HCT116 (cell line): ENCODE measurements around the gene SPTBN4. TPM values are rescaled to one million over a fixed set of nuclear protein-coding genes. Genes with fewer than 3 reads are reported as not detected.

Experiments
- ATAC-seq: fragments of 200-7000 bp; cut with Tn5 transposase; 2 replicates; pipeline ENCODE4 v1.9.1; 2020; ENCODE audit warnings: mild to moderate bottlenecking, moderate library complexity
- BruUV-seq: library from RNA; stranded (reverse); fragments of 400-500 nt; replicated peaks from 2 replicates; lab custom pipeline; 2021; lab: Mats Ljungman, UMichigan
- CTCF ChIA-PET: fragments of 300-600 bp; sonication (Branson Sonifier 250); formaldehyde crosslinking; loops from one replicate; lab custom pipeline; 2021; ENCODE audit warnings: antibody characterized with exemption; lab: Charles Lee
- POLR2A ChIA-PET: fragments of 300-600, 350-600 bp; sonication (Branson Sonifier 250); formaldehyde crosslinking; loops from one replicate; lab custom pipeline; 2021; ENCODE audit warnings: antibody characterized with exemption; lab: Charles Lee
- RAD21 ChIA-PET, 2 experiments: fragments of 300-600 bp; sonication (Branson Sonifier 250); formaldehyde crosslinking; loops; one replicate each; lab custom pipeline; 2023; ENCODE audit warnings: low total read pairs in 2 of 2; ENCODE audit not compliant: uncharacterized antibody in 2 of 2, unreplicated experiment in 2 of 2, low non-redundant PET in 1 of 2; lab: Charles Lee
- DNase-seq: peaks from one replicate; pipeline ENCODE4 v3.0.0-alpha.2; 2010; ENCODE audit warnings: low read depth, low spot score
- H2AFZ ChIP-seq: fragments of 200-600 bp; shearing (Covaris generic), sonication (generic); 2 replicates; pipeline ENCODE4 v1.6.1; 2017; ENCODE audit warnings: low read depth, mixed run types, mixed read lengths, antibody characterized with exemption, low read length; ENCODE audit not compliant: poor library complexity, severe bottlenecking
- H3K27ac ChIP-seq: 2 replicates; pipeline ENCODE4 v1.5.1; 2012; ENCODE audit warnings: low read depth, low read length
- H3K27me3 ChIP-seq: fragments of 200-600 bp; sonication (generic); 2 replicates; pipeline ENCODE4 v1.6.1; 2016; ENCODE audit warnings: mixed run types, low read length, mixed read lengths; ENCODE audit not compliant: insufficient read depth
- H3K36me3 ChIP-seq, 2 experiments: fragments of 200-500 bp in 1 of 2; fragments of 200-600 bp in 1 of 2; sonication (Bioruptor generic) in 1 of 2; sonication (generic) in 1 of 2; 2 replicates each; pipeline versions ENCODE4 v1.5.1 to v1.6.1; 2014 to 2016; ENCODE audit warnings: low read length in 2 of 2, inconsistent platforms in 1 of 2, mixed read lengths in 1 of 2, mixed run types in 1 of 2; ENCODE audit not compliant: insufficient read depth in 2 of 2, control insufficient read depth in 1 of 2
- H3K4me1 ChIP-seq, 2 experiments: fragments of 200-600 bp in 1 of 2; sonication (generic) in 1 of 2; 2 replicates each; pipeline versions ENCODE4 v1.5.1 to v1.6.1; 2012 to 2017; ENCODE audit warnings: low read length in 2 of 2, inconsistent platforms in 1 of 2, mild to moderate bottlenecking in 1 of 2, mixed read lengths in 1 of 2, mixed run types in 1 of 2, moderate library complexity in 1 of 2; ENCODE audit not compliant: insufficient read depth in 2 of 2, control insufficient read depth in 1 of 2
- H3K4me2 ChIP-seq: fragments of 200-600 bp; sonication (generic); 2 replicates; pipeline ENCODE4 v1.6.1; 2017; ENCODE audit warnings: mixed run types, low read length, mixed read lengths
- H3K4me3 ChIP-seq, 2 experiments: fragments of 200-600 bp in 1 of 2; sonication (generic) in 1 of 2; replicated peaks in 1 of 2; 2 replicates each; pipeline ENCODE4 v1.5.1; 2011 to 2016; ENCODE audit warnings: low read length in 2 of 2, control low read depth in 1 of 2, low read depth in 1 of 2, mild to moderate bottlenecking in 1 of 2, mixed read lengths in 1 of 2, mixed run types in 1 of 2
- H3K79me2 ChIP-seq: fragments of 200-600 bp; sonication (generic); 2 replicates; pipeline ENCODE4 v1.6.1; 2017; ENCODE audit warnings: mild to moderate bottlenecking, mixed run types, low read length, moderate library complexity, mixed read lengths; ENCODE audit not compliant: insufficient read depth
- H3K9ac ChIP-seq: fragments of 200-600 bp; sonication (generic); 2 replicates; pipeline ENCODE4 v1.6.1; 2016; ENCODE audit warnings: low read length, mixed read lengths
- H3K9me2 ChIP-seq: fragments of 200-600 bp; sonication (generic), shearing (Covaris generic); 2 replicates; pipeline ENCODE4 v1.6.1; 2017; ENCODE audit warnings: mixed run types, mild to moderate bottlenecking, moderate library complexity; ENCODE audit not compliant: insufficient read depth
- H3K9me3 ChIP-seq, 2 experiments: fragments of 200-500 bp in 1 of 2; fragments of 200-600 bp in 1 of 2; sonication (Bioruptor generic) in 1 of 2; sonication (generic) in 1 of 2; 2 replicates each; pipeline ENCODE4 v1.6.1; 2014 to 2017; ENCODE audit warnings: low read length in 2 of 2, mixed read lengths in 2 of 2, inconsistent platforms in 1 of 2, low read depth in 1 of 2, mild to moderate bottlenecking in 1 of 2, mixed run types in 1 of 2, moderate library complexity in 1 of 2; ENCODE audit not compliant: control insufficient read depth in 1 of 2, insufficient read depth in 1 of 2
- H4K20me1 ChIP-seq: fragments of 200-600 bp; sonication (generic), shearing (Covaris generic); 2 replicates; pipeline ENCODE4 v1.6.1; 2017; ENCODE audit warnings: mixed run types, mild to moderate bottlenecking, moderate library complexity; ENCODE audit not compliant: insufficient read depth
- FOSL1 ChIP-seq: IDR thresholded peaks from 2 replicates; pipeline ENCODE4 v1.6.1; 2012; ENCODE audit warnings: low read depth
- RAD21 ChIP-seq: IDR thresholded peaks from 2 replicates; pipeline ENCODE4 v1.6.1; 2012; ENCODE audit warnings: low read depth, mild to moderate bottlenecking
- intact Hi-C: fragments of 100-400 bp; cut with micrococcal nuclease; formaldehyde crosslinking; loops from 2 replicates; pipeline ENCODE4 v1.10.0; 2022
- total RNA-seq: library from RNA; stranded (reverse); gene quantifications from one replicate; pipeline ENCODE4 v1.2.1, GENCODE V29; 2021; ENCODE audit not compliant: unreplicated experiment
- TF ChIP-seq, protein P1 (sequence below), 3 experiments: fragments of 200-600 bp in 1 of 3; sonication (generic) in 1 of 3; IDR thresholded peaks in 2 of 3; conservative IDR thresholded peaks in 1 of 3; 2 replicates each; pipeline ENCODE4 v1.5.1; 2012 to 2017; ENCODE audit warnings: low read depth in 2 of 3, low read length in 2 of 3, antibody characterized with exemption in 1 of 3, borderline replicate concordance in 1 of 3, control low read depth in 1 of 3, mild to moderate bottlenecking in 1 of 3, mixed read lengths in 1 of 3, mixed run types in 1 of 3, moderate library complexity in 1 of 3; ENCODE audit not compliant: insufficient read depth in 1 of 3
- TF ChIP-seq, protein P2 (sequence below): IDR thresholded peaks from 2 replicates; pipeline ENCODE4 v1.6.1; 2012

SPTBN4 gene
- total RNA-seq, 1 experiment from 2014 or later, result 4.6 TPM

DNA sequence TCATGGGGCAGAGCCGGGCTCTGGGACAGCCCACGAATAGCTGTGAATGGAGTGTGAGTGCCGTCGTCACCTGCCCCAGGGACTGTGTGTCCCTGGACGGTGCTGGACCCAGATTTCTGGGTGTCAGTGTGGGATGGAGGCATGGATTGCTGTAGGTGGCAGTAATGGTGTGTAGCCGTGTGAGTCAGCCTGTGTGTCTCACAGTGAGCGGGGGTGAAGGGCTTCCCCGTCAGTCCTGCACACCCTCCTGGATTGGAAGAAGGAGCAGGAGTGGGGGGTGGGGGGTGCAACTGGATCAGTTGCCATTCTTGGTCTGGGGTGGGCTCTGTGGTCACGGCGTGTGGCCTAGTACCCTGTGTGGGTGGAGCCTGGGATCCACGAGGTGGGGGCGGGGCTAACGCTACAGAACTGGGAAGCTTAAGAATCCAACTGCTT lies 127.9 kb downstream of the SPTBN4 start:
- Histone ChIP-seq H3K9me3 (no peaks in the 10 kb centered on the region), H2AFZ (peak overlapping the region; percentile 49), H3K79me2 (peaks cover 6% of the 10 kb centered on the region; the same call in 1 of the 2 replicates), H3K27ac (peak overlapping the region; percentile 43), H3K9ac (peak overlapping the region; percentile 32), H3K4me3 (peak overlapping the region in 1 of 2 experiments; percentile 12; a peak in 1 of 4 replicates), H3K36me3 (no peaks in the 10 kb centered on the region), H3K4me1 (peaks cover 23 to 57% of the 10 kb centered on the region in 2 experiments), H3K9me2 (no peaks in the 10 kb centered on the region), H3K27me3 (no peaks in the 10 kb centered on the region), H4K20me1 (no peaks in the 10 kb centered on the region), H3K4me2 (peak overlapping the region; percentile 62)
- ATAC-seq (peak; percentile 27), DNase-seq (no peak)
- BruUV-seq, result no TSS peak
- ChIA-PET CTCF (interaction anchor here (0.7 to 1.4 kb wide), 7 partner anchors 15 to 289 kb away, joined by 3 to 8 read pairs (median 3); partner anchors contain the start of gene EGLN2), RAD21 (no interaction called here), POLR2A (interaction anchor here (0.8 to 1.3 kb wide), 3 partner anchors 9 to 19 kb away, joined by 3 to 7 read pairs (median 3); no protein-coding TSS in a partner anchor)
- TF ChIP-seq RAD21, result no peak
- no peak for TF ChIP-seq FOSL1
- TF ChIP-seq, protein P1, sequence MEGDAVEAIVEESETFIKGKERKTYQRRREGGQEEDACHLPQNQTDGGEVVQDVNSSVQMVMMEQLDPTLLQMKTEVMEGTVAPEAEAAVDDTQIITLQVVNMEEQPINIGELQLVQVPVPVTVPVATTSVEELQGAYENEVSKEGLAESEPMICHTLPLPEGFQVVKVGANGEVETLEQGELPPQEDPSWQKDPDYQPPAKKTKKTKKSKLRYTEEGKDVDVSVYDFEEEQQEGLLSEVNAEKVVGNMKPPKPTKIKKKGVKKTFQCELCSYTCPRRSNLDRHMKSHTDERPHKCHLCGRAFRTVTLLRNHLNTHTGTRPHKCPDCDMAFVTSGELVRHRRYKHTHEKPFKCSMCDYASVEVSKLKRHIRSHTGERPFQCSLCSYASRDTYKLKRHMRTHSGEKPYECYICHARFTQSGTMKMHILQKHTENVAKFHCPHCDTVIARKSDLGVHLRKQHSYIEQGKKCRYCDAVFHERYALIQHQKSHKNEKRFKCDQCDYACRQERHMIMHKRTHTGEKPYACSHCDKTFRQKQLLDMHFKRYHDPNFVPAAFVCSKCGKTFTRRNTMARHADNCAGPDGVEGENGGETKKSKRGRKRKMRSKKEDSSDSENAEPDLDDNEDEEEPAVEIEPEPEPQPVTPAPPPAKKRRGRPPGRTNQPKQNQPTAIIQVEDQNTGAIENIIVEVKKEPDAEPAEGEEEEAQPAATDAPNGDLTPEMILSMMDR (IDR thresholded peaks at IDR 0.05 in 2 of 3, conservative IDR thresholded peaks at IDR 0.05 in 1 of 3; ENCODE audit: borderline replicate concordance in 1 of 3, insufficient read depth in 1 of 3, low read depth in 2 of 3, low read length in 2 of 3), result peak in 1 of 3 experiments; percentile 11; a peak in 1 of 6 replicates
- TF ChIP-seq, protein P2, sequence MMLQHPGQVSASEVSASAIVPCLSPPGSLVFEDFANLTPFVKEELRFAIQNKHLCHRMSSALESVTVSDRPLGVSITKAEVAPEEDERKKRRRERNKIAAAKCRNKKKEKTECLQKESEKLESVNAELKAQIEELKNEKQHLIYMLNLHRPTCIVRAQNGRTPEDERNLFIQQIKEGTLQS, result no peak
- intact Hi-C loops, result loop anchor here (5.0 kb wide), 1 partner anchor 72 kb away; no protein-coding TSS in a partner anchor
